Choroid plexus epithelial cell (primary cell): ENCODE measurements around the gene TJAP1.

Source experiments
- DNase-seq: peaks from one replicate; pipeline ENCODE4 v3.0.0-alpha.2; 2010; ENCODE audit warnings: low read depth
- H3K4me3 ChIP-seq: 2 replicates; pipeline ENCODE4 v1.5.1; 2011; ENCODE audit warnings: low read depth, mild to moderate bottlenecking, control low read depth, low read length, moderate library complexity
- TF ChIP-seq, protein P1 (sequence below): conservative IDR thresholded peaks from 2 replicates; pipeline ENCODE4 v1.5.1; 2011; ENCODE audit warnings: low read depth, mild to moderate bottlenecking, control low read depth, inconsistent platforms, low read length, moderate library complexity

The TJAP1 gene

DNA sequence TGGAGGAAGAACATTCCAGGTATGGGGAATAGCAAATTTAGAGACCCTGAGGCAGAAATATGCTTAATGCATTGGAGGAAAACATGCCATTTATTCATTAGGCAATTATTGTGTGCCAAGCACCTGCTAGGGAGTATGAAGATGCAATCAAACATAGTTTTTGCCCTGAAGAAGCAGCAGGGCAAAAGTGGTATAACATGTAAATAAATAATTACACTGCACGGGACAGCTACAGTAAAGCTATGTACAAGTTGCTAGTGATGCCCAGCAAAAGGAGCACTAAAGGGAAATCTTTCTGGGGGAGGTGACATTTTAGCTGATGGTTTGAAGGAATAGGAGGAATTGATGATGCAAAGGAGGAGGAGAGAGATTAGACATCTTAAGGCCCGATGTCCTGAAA, 624 bp upstream of the TJAP1 start:
- TF ChIP-seq, protein P1, sequence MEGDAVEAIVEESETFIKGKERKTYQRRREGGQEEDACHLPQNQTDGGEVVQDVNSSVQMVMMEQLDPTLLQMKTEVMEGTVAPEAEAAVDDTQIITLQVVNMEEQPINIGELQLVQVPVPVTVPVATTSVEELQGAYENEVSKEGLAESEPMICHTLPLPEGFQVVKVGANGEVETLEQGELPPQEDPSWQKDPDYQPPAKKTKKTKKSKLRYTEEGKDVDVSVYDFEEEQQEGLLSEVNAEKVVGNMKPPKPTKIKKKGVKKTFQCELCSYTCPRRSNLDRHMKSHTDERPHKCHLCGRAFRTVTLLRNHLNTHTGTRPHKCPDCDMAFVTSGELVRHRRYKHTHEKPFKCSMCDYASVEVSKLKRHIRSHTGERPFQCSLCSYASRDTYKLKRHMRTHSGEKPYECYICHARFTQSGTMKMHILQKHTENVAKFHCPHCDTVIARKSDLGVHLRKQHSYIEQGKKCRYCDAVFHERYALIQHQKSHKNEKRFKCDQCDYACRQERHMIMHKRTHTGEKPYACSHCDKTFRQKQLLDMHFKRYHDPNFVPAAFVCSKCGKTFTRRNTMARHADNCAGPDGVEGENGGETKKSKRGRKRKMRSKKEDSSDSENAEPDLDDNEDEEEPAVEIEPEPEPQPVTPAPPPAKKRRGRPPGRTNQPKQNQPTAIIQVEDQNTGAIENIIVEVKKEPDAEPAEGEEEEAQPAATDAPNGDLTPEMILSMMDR, result no peak
- H3K4me3 ChIP-seq, result peak overlapping the region; percentile 74
- no peak for DNase-seq

DNA sequence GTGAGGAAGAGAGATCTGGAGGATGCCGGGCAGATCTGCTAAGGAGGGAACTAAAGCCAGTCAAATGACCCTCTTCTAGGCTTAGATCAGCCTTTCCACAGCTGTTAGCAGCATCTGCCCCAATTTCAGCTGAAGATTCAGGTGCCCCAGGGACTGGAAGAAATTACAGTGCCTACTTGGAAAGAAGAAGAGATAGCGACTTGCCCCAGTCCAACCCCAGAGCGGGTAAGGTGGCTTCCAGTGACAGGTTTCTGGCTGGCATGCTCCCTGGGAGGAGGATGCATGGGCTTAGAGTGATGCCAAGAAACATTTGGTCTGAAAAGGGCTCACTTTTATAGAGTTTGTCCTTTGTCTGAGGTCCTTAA, 620 bp downstream of the TJAP1 start:
- H3K4me3 ChIP-seq, result peak overlapping the region; percentile 74
- TF ChIP-seq, protein P1, result no peak
- DNase-seq, result no peak

- TF ChIP-seq, protein P1, result no peak
- H3K4me3 ChIP-seq, result no peak overlapping the region
- peak; percentile 44 for DNase-seq
Measured at GRCh38 chr6:43481075-43481474, 3.7 kb downstream of the TJAP1 start.

DNA sequence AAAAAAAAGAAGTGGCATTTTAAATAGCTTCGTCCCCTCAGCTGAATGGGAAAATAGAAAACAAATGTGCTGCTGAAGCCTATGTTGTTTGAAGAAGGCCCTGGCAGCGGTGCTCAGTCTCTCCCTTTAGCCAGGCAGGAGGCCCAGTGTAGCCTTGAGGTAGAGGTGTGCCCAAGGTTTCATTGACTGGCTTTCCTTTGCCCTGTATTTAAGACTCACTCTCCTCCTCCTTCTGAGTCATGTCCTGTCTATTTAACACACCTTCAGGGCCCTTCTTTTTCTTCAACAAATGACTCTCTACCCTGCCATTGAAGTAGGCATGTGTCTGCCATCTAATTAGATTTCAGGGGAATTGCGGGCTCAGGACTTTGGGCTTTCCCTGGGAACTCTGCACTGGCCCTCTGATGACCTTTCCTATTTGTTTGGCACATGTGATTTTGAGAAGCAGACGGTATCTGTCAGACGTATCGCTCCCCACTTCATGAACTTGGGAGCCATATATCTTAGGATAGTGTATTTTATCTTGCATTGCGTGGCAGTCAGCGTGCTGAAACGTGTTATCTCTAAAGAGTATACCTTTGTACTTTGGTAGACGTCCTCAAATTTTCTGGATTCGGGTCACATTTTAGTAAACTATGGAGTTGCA, 4.3 kb downstream of the TJAP1 start:
- DNase-seq, result no peak
- no peak overlapping the region for H3K4me3 ChIP-seq
- TF ChIP-seq, protein P1, result no peak

DNA sequence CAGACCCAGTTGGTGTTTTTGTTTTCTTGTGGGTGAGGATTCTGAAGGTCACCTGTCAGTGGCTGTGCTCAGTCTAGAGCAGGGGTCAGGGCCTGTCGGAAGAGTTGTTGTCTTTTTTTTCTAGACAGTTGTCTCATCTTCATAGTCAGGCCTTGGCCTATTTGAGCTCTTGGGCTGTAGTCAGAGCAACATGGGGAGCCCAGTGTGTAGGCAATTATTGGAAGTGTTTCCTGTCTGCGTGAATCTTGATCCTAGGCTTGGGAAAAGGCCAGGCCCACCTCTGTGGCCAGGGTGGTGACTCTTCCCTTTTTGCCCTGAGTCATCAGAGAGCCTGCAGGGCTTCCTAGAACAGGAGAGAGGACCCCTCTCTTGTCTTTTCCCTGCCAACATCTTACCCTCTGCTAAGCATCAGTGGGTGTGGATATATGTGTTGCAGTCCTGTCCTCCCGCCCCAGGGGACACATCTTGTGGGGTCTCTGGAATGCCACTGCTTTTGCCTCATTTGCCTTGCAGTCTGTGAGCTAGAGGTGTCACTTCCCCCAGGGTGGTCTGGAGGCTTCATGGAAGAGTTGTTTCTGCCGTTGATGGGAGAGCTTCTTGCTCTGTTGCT, 11.4 kb downstream of the TJAP1 start:
- no peak overlapping the region for H3K4me3 ChIP-seq
- TF ChIP-seq, protein P1, result no peak
- DNase-seq, result no peak

DNA sequence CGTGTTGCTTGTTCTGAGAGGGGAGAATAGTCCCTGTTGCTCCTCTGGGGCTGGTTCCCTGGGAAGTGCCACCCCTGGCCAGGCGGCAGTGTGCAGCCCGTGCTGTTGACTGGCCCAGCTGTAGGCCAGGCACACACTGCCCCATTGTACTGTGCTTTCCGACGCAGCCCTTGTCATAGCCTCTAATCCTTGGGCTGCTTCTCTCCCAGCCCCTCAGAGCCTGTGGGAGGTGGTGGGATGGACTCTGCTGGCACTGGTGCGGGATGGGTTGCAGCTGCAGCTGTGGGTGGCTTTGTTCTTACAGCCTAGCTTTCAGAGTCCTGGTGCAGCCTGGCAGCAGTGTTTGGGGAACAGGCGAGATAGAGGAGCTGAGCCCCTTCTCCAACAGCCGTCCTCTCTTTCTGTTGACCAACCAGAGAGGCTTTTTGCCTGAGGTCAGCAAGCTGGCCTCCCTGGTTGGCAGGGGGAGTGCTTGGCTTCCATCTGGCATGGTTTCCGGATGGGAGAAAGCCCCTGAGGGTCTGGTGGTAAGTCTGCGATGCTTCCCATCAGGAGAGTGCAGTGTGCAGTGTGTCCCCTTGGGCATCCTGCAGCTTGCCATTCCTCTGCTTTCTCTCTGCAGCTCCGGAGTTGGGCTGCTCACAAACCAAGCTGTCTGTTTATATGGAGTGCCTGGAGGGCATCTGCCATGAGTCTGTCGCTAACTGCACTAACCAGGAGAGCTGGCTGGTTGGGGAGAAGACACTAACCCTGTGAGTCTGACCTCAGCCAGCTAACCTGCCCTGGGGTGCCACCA, 12.1 kb downstream of the TJAP1 start:
- TF ChIP-seq, protein P1, result no peak
- no peak for DNase-seq
- H3K4me3 ChIP-seq, result no peak overlapping the region

GRCh38 chr6:43490523-43490939, 13.2 kb downstream of the TJAP1 start:
- H3K4me3 ChIP-seq, result no peak overlapping the region
- no peak for DNase-seq
- TF ChIP-seq, protein P1, result no peak
